Measurements from ENCODE around the gene HOXA5.

Gene HOXA5

GRCh38 chr7:27101957-27102580 lies 41.4 kb downstream of the HOXA5 start:
- H3K4me3 ChIP-seq (ENCODE audit: low read depth, low read length), result no peak overlapping the region
- TF ChIP-seq CTCF (IDR thresholded peaks at IDR 0.05; ENCODE audit: borderline replicate concordance, insufficient read depth, low read depth, low read length), result no peak

GRCh38 chr7:27101171-27101956 lies 42.1 kb downstream of the HOXA5 start:
- TF ChIP-seq CTCF (IDR thresholded peaks at IDR 0.05; ENCODE audit: borderline replicate concordance, insufficient read depth, low read depth, low read length), result no peak
- H3K4me3 ChIP-seq (ENCODE audit: low read depth, low read length), result no peak overlapping the region

GRCh38 chr7:27100694-27101170 lies 42.7 kb downstream of the HOXA5 start:
- TF ChIP-seq CTCF (IDR thresholded peaks at IDR 0.05; ENCODE audit: borderline replicate concordance, insufficient read depth, low read depth, low read length), result no peak
- no peak overlapping the region for H3K4me3 ChIP-seq (ENCODE audit: low read depth, low read length)

- H3K4me3 ChIP-seq (ENCODE audit: low read depth, low read length), result no peak overlapping the region
- TF ChIP-seq CTCF (IDR thresholded peaks at IDR 0.05; ENCODE audit: borderline replicate concordance, insufficient read depth, low read depth, low read length), result no peak
Observed at GRCh38 chr7:27099453-27100370, 43.8 kb downstream of the HOXA5 start.

- no peak for TF ChIP-seq CTCF (IDR thresholded peaks at IDR 0.05; ENCODE audit: borderline replicate concordance, insufficient read depth, low read depth, low read length)
- no peak overlapping the region for H3K4me3 ChIP-seq (ENCODE audit: low read depth, low read length)
Observed at GRCh38 chr7:27098578-27099451, 44.7 kb downstream of the HOXA5 start.
